ENCODE data around the gene PTPN20. TPM values are rescaled to one million over a fixed set of nuclear protein-coding genes. Genes with fewer than 3 reads are reported as not detected.
"Not testable (repeated sequence)": the region's sequence is repeated elsewhere in the genome, so short reads cannot be mapped to it uniquely, and the experiment has no call there.

Gene PTPN20
- total RNA-seq, 1 experiment from 2014 or later: not detected

DNA sequence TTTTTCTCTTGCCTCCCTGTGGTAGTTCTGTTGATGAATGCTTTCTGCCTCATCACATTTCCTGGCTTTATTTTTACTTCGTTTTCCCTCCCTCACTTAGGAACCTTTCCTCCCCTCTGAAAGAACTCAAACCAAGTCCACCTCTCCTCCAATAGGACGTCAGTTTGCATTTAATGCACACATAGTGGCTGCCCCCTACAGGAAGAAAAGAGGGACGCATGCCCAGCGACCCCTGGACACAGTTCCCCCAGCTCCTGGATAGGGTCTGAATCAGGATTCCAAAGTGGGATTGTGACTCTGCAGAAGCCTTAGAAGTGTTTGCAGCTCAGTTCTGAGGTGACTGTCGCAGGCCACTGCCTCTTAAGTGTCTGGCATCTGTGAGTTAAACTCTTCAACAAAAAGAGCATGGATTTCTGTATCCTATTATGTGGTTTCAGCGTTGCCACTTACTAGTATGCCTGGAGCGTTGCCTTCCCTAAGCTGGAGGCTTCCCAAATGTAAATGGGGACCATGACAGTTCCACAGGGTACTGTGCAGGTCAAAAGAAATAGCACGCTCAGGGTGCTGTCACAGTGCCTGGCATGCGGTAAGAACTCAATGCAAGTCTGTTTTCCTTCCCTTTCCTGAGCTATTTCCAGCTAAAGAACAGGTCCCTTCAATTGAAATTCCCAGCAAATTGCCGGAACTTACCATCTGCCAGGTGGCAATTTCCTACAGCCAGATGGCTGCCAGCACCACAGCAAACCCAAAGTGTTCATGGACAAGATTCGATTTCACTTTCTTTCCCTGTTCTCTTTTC, 20.2 kb upstream of the PTPN20 start:
- DNase-seq; H2AK5ac ChIP-seq (ENCODE audit: insufficient read length, low read length); H2BK120ac ChIP-seq (ENCODE audit: low read depth, low read length, poor library complexity, severe bottlenecking): not testable (repeated sequence)

DNA sequence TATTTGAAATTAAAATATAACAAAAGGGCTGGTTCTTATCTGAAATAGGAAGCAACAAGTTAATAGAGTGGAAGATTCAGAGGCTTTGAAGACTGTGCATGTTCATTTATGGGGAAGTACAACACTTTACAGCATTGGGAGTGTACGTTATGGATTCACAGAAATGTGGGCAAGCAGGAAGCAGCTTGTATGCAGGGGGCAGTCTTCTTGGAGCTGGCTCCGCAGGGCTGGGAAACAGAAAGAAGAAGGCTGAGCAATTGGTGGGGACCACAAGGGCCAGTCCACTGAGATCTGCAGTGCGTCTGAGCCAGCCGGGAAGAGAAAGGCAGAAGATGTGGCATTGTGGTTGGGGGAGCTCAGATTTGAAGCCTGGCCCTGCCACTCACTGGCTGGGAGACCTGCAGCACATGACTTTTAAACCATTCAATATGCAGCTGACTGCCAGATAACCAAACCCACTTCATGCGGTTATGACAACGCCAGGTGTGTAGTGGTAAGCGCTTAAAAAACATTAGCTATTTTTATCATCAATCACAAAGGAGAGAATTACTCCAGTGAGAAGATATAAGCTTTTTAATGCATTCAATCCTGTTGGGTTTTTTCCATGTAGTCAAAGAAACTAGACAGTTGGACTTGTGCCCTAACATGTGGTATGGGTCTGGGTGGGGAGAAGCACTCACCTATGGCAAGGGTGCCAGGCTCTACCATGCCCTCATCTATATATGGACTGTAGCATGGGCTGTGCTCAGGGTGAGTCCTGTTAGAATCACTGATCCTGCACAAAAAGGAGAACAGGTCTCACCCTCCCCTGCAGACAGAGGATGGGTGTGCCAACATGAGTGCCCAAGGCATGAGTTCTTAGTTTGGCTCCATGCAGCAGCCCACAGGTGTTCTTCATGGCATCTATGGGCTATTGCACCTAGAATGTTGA, 14.2 kb upstream of the PTPN20 start:
- not testable (repeated sequence) for H3K56ac ChIP-seq (ENCODE audit: insufficient read length, low read depth, low read length); H3K27ac Mint-ChIP-seq; H3K79me1 ChIP-seq (ENCODE audit: insufficient read depth, low read depth, low read length, poor library complexity, severe bottlenecking); H3K9me3 Mint-ChIP-seq; H3K36me3 Mint-ChIP-seq (ENCODE audit: insufficient read depth in 1 of 3, low read depth in 3 of 3); H3K27me3 ChIP-seq (ENCODE audit: insufficient read depth, low read length); H3K9me3 ChIP-seq (ENCODE audit: control insufficient read depth, low read depth, low read length); H3K23me2 ChIP-seq (ENCODE audit: insufficient read length, low read depth, low read length, poor library complexity, severe bottlenecking); H3K18ac ChIP-seq (ENCODE audit: insufficient read length, low read depth, low read length); H3K4me2 ChIP-seq (ENCODE audit: insufficient read depth, insufficient read length, low read length); H3T11ph ChIP-seq (ENCODE audit: low read length); H4K8ac ChIP-seq (replicated peaks; ENCODE audit: insufficient read length, low read depth, low read length); H3K9ac ChIP-seq (ENCODE audit: extremely low read depth, insufficient read length, low read length); H2BK5ac ChIP-seq (ENCODE audit: insufficient read length, low read length); H4K5ac ChIP-seq (ENCODE audit: insufficient read length, low read depth, low read length); H4K20me1 ChIP-seq (ENCODE audit: control insufficient read depth, insufficient read depth, insufficient read length); H2BK120ac ChIP-seq (ENCODE audit: low read depth, low read length, poor library complexity, severe bottlenecking); DNase-seq; H3K4ac ChIP-seq (ENCODE audit: low read depth, low read length); H3K79me2 ChIP-seq (ENCODE audit: insufficient read depth, low read length); H3K14ac ChIP-seq (ENCODE audit: insufficient read depth, low read length); H2BK12ac ChIP-seq (ENCODE audit: insufficient read length, low read depth, low read length); H2BK20ac ChIP-seq (ENCODE audit: low read depth, low read length, poor library complexity, severe bottlenecking); H2BK15ac ChIP-seq (ENCODE audit: low read depth, low read length); H3K4me3 Mint-ChIP-seq; H3K27me3 Mint-ChIP-seq (ENCODE audit: low read depth); H3K27ac ChIP-seq (ENCODE audit: insufficient read length, low read depth, low read length); H3K4me1 Mint-ChIP-seq; H3K4me1 ChIP-seq (ENCODE audit: insufficient read depth, low read length); H3K23ac ChIP-seq (ENCODE audit: insufficient read length, low read depth, low read length); H2AFZ ChIP-seq (ENCODE audit: low read length); H4K91ac ChIP-seq (ENCODE audit: insufficient read length, low read depth, low read length); H2AK5ac ChIP-seq (ENCODE audit: insufficient read length, low read length)
- WGBS (ENCODE audit: extremely low coverage, insufficient read length, low lambda C conversion rate): no CpG with 5 or more reads among the region's 7 CpGs

More for the DNA sequence above, 20.2 kb upstream of the PTPN20 start:
- H3K9ac ChIP-seq (ENCODE audit: extremely low read depth, insufficient read length, low read length); H3K9me3 ChIP-seq (ENCODE audit: control insufficient read depth, low read depth, low read length); H2BK20ac ChIP-seq (ENCODE audit: low read depth, low read length, poor library complexity, severe bottlenecking); H3K79me2 ChIP-seq (ENCODE audit: insufficient read depth, low read length); H3K27me3 Mint-ChIP-seq (ENCODE audit: low read depth); H2BK15ac ChIP-seq (ENCODE audit: low read depth, low read length); H3K4me3 Mint-ChIP-seq; H3K27ac ChIP-seq (ENCODE audit: insufficient read length, low read depth, low read length); H4K20me1 ChIP-seq (ENCODE audit: control insufficient read depth, insufficient read depth, insufficient read length); H4K8ac ChIP-seq (replicated peaks; ENCODE audit: insufficient read length, low read depth, low read length); H3K23ac ChIP-seq (ENCODE audit: insufficient read length, low read depth, low read length); H3K4me1 ChIP-seq (ENCODE audit: insufficient read depth, low read length); H3K27ac Mint-ChIP-seq; H3K27me3 ChIP-seq (ENCODE audit: insufficient read depth, low read length); H4K91ac ChIP-seq (ENCODE audit: insufficient read length, low read depth, low read length); H3T11ph ChIP-seq (ENCODE audit: low read length); H3K4me2 ChIP-seq (ENCODE audit: insufficient read depth, insufficient read length, low read length); H3K23me2 ChIP-seq (ENCODE audit: insufficient read length, low read depth, low read length, poor library complexity, severe bottlenecking); H3K14ac ChIP-seq (ENCODE audit: insufficient read depth, low read length); H2BK12ac ChIP-seq (ENCODE audit: insufficient read length, low read depth, low read length); H2BK5ac ChIP-seq (ENCODE audit: insufficient read length, low read length); H3K4ac ChIP-seq (ENCODE audit: low read depth, low read length); H3K9me3 Mint-ChIP-seq; H2AFZ ChIP-seq (ENCODE audit: low read length); H3K79me1 ChIP-seq (ENCODE audit: insufficient read depth, low read depth, low read length, poor library complexity, severe bottlenecking); H3K4me1 Mint-ChIP-seq; H3K56ac ChIP-seq (ENCODE audit: insufficient read length, low read depth, low read length); H3K18ac ChIP-seq (ENCODE audit: insufficient read length, low read depth, low read length); H4K5ac ChIP-seq (ENCODE audit: insufficient read length, low read depth, low read length); H3K36me3 Mint-ChIP-seq (ENCODE audit: insufficient read depth in 1 of 3, low read depth in 3 of 3): not testable (repeated sequence)
- TF ChIP-seq, protein P1, sequence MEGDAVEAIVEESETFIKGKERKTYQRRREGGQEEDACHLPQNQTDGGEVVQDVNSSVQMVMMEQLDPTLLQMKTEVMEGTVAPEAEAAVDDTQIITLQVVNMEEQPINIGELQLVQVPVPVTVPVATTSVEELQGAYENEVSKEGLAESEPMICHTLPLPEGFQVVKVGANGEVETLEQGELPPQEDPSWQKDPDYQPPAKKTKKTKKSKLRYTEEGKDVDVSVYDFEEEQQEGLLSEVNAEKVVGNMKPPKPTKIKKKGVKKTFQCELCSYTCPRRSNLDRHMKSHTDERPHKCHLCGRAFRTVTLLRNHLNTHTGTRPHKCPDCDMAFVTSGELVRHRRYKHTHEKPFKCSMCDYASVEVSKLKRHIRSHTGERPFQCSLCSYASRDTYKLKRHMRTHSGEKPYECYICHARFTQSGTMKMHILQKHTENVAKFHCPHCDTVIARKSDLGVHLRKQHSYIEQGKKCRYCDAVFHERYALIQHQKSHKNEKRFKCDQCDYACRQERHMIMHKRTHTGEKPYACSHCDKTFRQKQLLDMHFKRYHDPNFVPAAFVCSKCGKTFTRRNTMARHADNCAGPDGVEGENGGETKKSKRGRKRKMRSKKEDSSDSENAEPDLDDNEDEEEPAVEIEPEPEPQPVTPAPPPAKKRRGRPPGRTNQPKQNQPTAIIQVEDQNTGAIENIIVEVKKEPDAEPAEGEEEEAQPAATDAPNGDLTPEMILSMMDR (conservative IDR thresholded peaks at IDR 0.05): peak; percentile 49
- no CpG with 5 or more reads among the region's 11 CpGs for WGBS (ENCODE audit: extremely low coverage, insufficient read length, low lambda C conversion rate)

All from H9 (cell line).